Stomach smooth muscle (tissue), 2 donors: ENCODE results near the gene SCN4B.
A peak's percentile ranks its signal among the peaks of the same experiment; 100 is the strongest.

ENCODE experiments used
- H3K27ac ChIP-seq: one replicate; pipeline ENCODE4 v1.7.0; 2013; ENCODE audit warnings: mild to moderate bottlenecking, low read length, inconsistent platforms
- H3K27me3 ChIP-seq, 2 donors: one replicate each; pipeline ENCODE4 v1.7.0; 2013; ENCODE audit warnings: low read length in 2 of 2; ENCODE audit not compliant: insufficient read depth in 2 of 2, control insufficient read depth in 1 of 2
- H3K36me3 ChIP-seq, 2 donors: one replicate each; pipeline ENCODE4 v1.7.0; 2013; ENCODE audit warnings: low read length in 2 of 2; ENCODE audit not compliant: control insufficient read depth in 2 of 2, insufficient read depth in 2 of 2
- H3K4me1 ChIP-seq: one replicate; pipeline ENCODE4 v1.7.0; 2013; ENCODE audit warnings: low read length; ENCODE audit not compliant: control insufficient read depth, insufficient read depth
- H3K4me3 ChIP-seq, 2 donors: one replicate each; pipeline ENCODE4 v1.7.0; 2013; ENCODE audit warnings: low read length in 2 of 2
- H3K9ac ChIP-seq, 2 donors: one replicate each; pipeline ENCODE4 v1.7.0; 2013; ENCODE audit warnings: low read length in 2 of 2, mild to moderate bottlenecking in 1 of 2
- H3K9me3 ChIP-seq, 2 donors: one replicate each; pipeline ENCODE4 v1.7.0; 2013; ENCODE audit warnings: low read length in 2 of 2; ENCODE audit not compliant: control insufficient read depth in 2 of 2
- donor health status: healthy.
- donor health status: Pancreatic carcinoma.

SCN4B gene

DNA sequence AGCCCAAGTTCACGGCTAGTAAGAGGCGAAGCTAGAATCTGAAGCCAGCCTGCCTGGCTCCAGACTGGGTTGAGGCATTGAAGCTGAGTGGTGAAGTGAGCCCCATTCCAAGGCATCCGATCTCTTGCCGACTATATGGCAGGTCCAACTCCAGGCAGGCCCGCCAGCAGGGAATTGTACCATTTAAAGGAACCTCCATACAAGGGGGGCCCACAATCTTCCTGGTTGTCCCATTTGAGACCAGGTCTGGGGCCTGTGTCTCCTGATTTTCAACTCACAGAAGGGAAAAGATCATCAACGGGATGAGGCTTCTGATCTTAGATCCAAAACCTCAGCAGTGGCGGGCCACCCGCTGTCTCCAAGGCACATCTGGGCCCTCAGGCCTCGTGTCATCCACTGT is 19.7 kb upstream of the SCN4B start:
- no peak overlapping the region for H3K4me3 ChIP-seq
- H3K27ac ChIP-seq = no peak overlapping the region
- no peaks in the 10 kb centered on the region for H3K36me3 ChIP-seq
- no peak overlapping the region for H3K9ac ChIP-seq
- peaks cover 0 to 6% of the 10 kb centered on the region in 2 donors for H3K27me3 ChIP-seq
- peaks cover 33% of the 10 kb centered on the region for H3K4me1 ChIP-seq
- H3K9me3 ChIP-seq = no peaks in the 10 kb centered on the region

DNA sequence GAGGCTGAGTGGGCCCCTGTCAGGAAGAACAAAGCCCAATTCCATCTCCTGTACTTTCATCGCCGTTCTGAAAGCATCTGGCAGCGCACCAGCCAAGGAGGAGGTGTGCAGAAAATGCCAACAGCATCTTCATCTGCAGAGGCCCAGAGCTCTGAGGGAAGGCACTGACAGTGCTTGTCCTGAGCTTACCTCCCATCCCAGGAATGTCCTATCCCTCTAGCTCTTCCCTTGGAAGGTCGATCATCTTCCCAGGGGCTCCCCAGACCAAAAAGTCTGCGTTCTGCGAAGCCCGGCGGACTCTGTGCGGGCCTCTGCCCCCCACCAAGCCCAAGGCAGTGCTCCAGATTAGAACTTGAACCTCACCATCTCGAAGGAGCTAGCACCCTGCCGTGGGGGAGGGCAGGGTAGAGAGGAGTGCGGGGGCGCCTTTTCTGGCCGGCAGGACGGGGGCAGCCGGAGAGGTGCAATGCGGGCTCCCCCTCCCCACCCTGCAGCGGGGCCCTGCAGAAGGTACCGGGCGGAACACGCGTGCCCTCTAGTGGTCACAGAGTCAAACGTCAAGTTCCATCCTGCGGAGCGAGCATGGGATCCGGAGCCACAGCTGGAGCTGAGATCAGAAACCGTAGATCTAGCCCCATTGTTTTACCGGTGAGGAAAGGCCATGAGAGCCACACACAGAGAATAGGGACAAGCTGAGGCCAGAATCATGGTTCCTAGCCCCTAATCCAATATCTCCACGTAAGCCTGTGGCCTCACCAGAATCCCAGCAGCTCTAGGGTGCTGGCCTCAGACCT is 18.8 kb upstream of the SCN4B start:
- H3K4me1 ChIP-seq = peaks cover 33% of the 10 kb centered on the region
- no peak overlapping the region for H3K9ac ChIP-seq
- H3K4me3 ChIP-seq = peak overlapping the region in 1 of 2 donors; percentile 22
- H3K9me3 ChIP-seq = no peaks in the 10 kb centered on the region
- H3K27ac ChIP-seq = no peak overlapping the region
- peaks cover 0 to 6% of the 10 kb centered on the region in 2 donors for H3K27me3 ChIP-seq
- H3K36me3 ChIP-seq = no peaks in the 10 kb centered on the region

DNA sequence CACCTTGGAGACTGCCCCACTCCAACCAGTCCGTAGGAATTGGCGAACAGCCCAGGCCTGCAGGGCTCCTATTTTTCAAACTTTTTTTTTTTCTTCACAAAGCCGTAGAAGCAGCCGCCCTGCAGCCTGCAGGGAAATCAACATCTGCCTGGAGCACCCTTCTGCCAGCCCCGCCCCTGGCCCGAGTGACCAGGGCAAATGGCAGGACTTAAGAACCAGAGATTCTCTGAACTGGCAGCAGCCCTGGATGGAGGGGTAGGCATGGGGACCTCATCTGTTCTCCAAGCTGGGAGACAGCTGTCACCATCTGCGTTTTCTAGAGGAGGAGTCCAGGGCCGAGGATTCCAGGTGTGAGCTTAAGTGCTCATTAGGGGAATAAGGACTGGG is 18.3 kb upstream of the SCN4B start:
- Histone ChIP-seq H3K27ac (no peak overlapping the region), H3K4me1 (peaks cover 28% of the 10 kb centered on the region), H3K36me3 (no peaks in the 10 kb centered on the region), H3K9ac (no peak overlapping the region), H3K27me3 (peaks cover 0 to 6% of the 10 kb centered on the region in 2 donors), H3K4me3 (no peak overlapping the region), H3K9me3 (no peaks in the 10 kb centered on the region)

DNA sequence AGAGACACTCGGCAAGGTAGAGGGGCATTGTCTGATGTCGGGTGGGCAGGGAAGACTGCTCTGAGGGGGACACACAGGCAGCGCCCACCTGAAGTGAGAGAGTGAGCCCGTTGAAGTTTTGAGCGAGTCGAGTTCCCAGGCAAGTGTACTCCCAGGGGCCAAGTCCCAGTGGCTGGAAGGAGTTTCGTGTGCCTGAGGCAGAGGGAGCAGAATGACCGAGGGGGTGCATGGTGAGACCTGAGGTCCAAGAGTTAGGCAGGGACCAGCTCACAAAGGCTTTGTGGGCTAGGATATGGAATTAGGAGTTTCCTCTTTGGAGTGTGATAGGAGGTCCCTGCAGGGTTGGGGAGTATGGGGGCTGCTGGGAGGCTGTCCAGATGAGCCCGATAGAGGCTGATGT is 17.6 kb upstream of the SCN4B start:
- no peak overlapping the region for H3K4me3 ChIP-seq
- no peak overlapping the region for H3K9ac ChIP-seq
- no peaks in the 10 kb centered on the region for H3K36me3 ChIP-seq
- H3K27me3 ChIP-seq = peaks cover 0 to 6% of the 10 kb centered on the region in 2 donors
- no peaks in the 10 kb centered on the region for H3K9me3 ChIP-seq
- H3K27ac ChIP-seq = no peak overlapping the region
- H3K4me1 ChIP-seq = peaks cover 22% of the 10 kb centered on the region

DNA sequence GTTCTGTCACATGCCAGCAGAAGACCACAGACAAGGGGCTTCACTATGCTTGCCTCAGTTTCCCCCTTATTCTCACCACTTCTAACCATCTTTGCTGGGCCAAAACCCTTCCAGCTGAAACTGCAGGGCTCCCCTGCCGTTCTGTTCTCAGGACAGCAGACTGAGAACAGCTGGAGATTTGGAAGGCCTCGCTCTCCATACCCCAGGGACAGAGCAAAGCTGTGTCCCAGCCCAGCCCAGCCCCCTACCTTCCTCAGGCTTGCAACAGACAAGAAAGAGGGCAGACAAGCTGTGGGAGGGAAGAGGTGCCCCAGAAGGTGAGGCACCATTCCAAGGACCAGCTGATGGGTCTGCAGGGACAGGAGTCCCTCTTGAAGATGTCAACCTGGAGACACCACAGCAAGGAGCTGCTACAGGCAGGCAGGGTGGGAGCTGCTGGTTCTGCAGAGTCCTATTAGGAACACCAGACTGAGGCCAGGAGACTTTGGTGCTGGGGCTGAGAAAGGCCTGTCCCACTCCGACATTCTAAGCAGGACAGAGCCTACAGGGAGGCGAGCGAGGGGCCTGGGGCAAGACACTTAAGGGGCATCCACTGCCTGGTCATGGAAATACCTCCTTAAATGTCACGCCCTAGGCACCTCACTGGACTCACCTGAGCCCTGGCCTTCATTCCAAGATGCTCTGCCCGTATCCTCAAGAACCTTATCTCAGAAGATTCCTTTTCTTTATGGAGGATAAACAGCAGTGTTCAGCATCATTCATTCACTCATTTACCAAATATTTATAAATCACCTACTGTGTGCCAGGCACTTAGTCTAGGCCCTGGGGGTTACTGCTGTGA is 16.9 kb upstream of the SCN4B start:
- Histone ChIP-seq H3K27ac (no peak overlapping the region), H3K9ac (no peak overlapping the region), H3K4me1 (peaks cover 16% of the 10 kb centered on the region), H3K4me3 (no peak overlapping the region), H3K27me3 (peaks cover 0 to 7% of the 10 kb centered on the region in 2 donors), H3K9me3 (no peaks in the 10 kb centered on the region), H3K36me3 (no peaks in the 10 kb centered on the region)

DNA sequence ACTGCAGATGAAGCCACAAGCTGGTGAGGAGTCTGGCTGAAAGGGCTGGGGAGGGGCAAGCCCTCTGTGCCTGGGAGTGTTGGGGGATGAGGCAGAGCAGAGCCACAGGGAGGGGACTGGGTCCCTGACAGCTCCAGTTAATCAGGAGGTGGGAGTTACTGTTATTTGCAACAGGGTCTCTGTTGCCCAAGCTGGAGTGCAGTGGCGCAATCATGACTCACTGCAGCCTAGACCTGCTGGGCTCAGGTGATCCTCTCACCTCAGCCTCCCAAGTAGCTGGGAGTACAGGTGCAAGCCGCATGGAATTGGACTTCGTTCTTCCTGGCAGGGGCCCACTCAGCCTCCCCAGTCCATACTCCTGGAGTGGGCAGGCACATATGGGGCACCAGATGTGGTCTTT is 16.1 kb upstream of the SCN4B start:
- Histone ChIP-seq H3K27ac (no peak overlapping the region), H3K4me3 (no peak overlapping the region), H3K36me3 (no peaks in the 10 kb centered on the region), H3K9ac (no peak overlapping the region), H3K27me3 (peaks cover 0 to 8% of the 10 kb centered on the region in 2 donors), H3K9me3 (no peaks in the 10 kb centered on the region), H3K4me1 (peaks cover 16% of the 10 kb centered on the region)

DNA sequence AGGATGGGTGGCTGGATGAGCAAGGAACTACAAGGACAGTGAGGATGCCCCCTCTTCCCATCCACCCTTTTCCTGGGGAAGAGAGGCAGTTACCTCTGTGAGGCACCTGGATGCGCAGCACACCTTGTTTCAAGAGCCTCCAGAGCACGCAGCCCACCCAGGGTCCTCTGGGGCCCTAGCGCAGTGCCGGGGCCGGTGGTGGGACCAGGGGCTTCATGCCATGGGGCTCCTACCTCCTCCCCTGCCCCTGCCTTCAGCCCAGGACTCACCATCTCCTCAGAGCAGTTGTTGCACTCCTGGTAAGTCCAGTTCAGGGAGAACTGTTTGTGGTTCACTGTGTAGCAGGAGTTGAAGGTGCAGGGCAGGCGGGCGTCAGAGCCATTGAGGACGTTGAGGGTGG is 15.7 kb upstream of the SCN4B start:
- Histone ChIP-seq H3K4me3 (no peak overlapping the region), H3K27me3 (peaks cover under 1 to 10% of the 10 kb centered on the region in 2 donors), H3K9ac (no peak overlapping the region), H3K9me3 (no peaks in the 10 kb centered on the region), H3K4me1 (peaks cover 16% of the 10 kb centered on the region), H3K27ac (no peak overlapping the region), H3K36me3 (no peaks in the 10 kb centered on the region)

DNA sequence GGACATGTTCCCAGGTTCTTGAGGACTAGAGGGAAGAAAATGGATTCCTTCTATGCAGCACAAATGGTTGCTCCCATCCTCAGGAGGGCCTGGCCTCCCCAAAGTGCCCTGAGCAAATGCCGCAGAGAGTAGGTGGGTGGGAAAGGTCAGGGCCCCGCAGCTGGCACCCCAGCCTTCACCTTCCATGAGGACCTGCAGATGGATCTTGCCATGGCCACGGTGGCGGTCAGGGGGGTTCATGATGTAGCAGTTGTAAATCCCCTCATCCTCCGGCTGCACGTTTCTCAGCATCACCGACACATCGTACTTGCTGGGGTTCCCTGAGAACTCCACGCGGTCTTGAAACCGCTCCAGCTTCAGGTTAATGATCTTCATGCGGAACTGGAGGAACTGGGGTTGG is 15.3 kb upstream of the SCN4B start:
- H3K9ac ChIP-seq = no peak overlapping the region
- H3K4me3 ChIP-seq = no peak overlapping the region
- no peaks in the 10 kb centered on the region for H3K36me3 ChIP-seq
- peaks cover 4 to 10% of the 10 kb centered on the region in 2 donors for H3K27me3 ChIP-seq
- no peak overlapping the region for H3K27ac ChIP-seq
- peaks cover 16% of the 10 kb centered on the region for H3K4me1 ChIP-seq
- no peaks in the 10 kb centered on the region for H3K9me3 ChIP-seq

DNA sequence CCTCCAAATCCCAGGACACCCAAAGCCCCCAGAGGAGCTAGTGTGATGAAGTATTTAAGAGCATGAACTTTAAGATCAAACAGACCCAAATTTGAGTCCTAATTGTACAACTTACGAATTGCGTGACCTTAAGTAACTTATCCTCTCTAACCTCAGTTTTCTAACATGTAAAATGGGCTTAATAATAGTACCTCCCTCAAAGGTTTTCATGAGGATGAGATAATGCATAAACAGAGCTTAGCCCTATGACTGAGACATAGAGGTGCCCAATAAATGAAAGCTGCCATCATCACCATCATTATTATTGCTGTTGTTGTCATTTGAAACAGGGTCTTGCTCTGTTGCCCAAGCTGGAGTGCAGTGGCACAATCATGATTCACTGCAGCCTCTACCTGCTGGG is 14.6 kb upstream of the SCN4B start:
- Histone ChIP-seq H3K4me1 (peaks cover 16% of the 10 kb centered on the region), H3K4me3 (no peak overlapping the region), H3K36me3 (no peaks in the 10 kb centered on the region), H3K9ac (no peak overlapping the region), H3K9me3 (no peaks in the 10 kb centered on the region), H3K27me3 (peaks cover 4 to 12% of the 10 kb centered on the region in 2 donors), H3K27ac (no peak overlapping the region)

DNA sequence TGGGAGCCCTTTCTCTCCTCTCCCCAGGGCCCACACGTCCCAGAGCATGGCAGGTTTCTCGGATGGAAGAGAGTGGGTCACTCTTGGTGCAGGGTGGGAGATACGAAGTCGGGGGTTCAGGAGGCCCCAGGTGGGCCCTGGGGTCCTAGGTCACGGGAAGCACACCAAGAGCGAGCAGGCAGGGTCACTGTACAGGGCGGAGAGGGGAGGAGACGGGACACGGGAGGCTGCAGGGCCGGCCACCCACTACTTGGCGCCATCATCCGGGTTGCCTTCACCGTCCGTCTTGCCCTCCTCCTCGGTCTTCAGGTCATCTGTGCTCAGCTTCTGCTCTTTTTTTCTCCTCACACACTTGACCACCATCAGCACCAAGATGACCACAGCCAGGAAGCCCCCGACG is 14.0 kb upstream of the SCN4B start:
- H3K36me3 ChIP-seq = no peaks in the 10 kb centered on the region
- no peaks in the 10 kb centered on the region for H3K9me3 ChIP-seq
- no peak overlapping the region for H3K9ac ChIP-seq
- peaks cover 4 to 17% of the 10 kb centered on the region in 2 donors for H3K27me3 ChIP-seq
- H3K27ac ChIP-seq = no peak overlapping the region
- H3K4me1 ChIP-seq = peaks cover 13% of the 10 kb centered on the region
- H3K4me3 ChIP-seq = no peak overlapping the region

DNA sequence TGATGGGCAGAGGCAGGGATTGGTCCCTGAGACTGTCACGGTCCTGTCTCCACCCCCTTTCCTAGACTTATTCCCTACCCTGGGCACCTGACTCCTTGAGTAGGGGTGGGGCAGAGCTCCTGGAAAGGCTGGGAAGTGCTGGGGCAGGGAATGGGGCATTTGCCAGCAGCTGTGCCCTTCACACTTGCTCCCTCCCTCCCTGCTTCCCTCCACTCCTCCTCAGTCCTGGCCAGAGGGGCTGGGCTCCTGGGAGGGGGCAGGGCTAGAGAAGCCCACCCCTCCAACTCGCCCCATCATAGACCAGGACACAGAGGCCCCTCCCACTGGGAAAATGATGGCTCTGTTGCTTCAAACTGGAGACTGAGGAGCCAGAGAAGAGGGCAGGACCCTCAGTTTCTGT is 12.3 kb upstream of the SCN4B start:
- Histone ChIP-seq H3K27me3 (peaks cover 7 to 23% of the 10 kb centered on the region in 2 donors), H3K9ac (no peak overlapping the region), H3K4me1 (peaks cover 4% of the 10 kb centered on the region), H3K27ac (no peak overlapping the region), H3K4me3 (no peak overlapping the region), H3K36me3 (no peaks in the 10 kb centered on the region), H3K9me3 (no peaks in the 10 kb centered on the region)
